ENCODE data around the gene HECTD1.
"Not testable (repeated sequence)": the region's sequence is repeated elsewhere in the genome, so short reads cannot be mapped to it uniquely, and the experiment has no call there.

HECTD1 gene

DNA sequence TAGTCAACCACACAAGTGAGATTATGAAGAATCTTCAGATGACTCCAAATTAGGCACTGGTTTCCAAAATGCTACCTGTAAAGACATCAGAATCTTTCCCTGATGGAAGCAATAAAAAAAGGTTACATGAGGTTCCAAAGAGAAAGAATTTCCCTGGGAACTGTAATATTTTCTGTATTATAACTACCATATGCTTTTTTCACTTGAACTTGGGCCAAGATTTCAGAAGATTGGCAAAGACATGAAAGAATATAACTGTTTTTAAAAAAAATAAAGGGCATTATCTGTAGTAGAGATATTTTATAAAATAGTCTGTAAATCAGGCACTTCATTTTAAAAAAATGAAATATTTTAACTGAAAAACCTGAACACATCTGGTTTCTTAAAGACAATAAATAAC lies 12.9 kb downstream of the HECTD1 start:
- no peak for DNase-seq

DNA sequence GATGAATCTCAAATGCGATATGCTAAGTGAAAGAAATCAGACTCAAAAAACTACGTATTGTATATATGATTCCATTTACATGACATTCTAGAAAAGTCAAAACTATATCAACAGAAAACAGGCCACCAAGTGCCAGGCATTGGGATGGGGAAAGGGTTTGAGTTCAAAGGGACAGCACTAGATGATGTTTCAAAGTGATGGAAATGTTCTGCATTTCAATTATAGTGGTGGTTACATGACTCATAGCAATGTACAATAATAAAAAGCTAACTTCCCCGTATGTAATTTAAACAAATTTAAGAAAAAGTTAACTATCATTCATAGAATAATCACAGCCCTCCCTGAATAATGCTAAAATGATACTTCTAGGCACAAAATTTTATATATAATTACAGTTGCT lies 13.5 kb downstream of the HECTD1 start:
- DNase-seq = no peak

DNA sequence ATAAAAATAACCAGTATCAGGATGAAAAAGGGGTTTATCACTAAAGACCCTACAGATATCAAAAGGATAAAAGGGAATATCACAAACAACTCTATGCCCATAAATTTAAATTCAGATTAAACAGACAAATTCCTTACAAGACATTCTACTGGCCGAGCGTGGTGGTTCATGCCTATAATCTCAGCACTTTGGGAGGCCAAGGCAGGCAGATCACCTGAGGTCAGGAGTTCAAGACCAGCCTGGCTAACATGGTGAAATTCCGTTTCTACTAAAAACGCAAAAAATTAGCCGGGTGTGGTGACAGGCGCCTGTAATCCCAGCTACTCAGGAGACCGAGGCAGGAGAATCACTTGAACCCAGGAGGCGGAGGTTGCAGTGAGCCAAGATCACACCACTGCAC lies 15.0 kb downstream of the HECTD1 start:
- DNase-seq = not testable (repeated sequence)

DNA sequence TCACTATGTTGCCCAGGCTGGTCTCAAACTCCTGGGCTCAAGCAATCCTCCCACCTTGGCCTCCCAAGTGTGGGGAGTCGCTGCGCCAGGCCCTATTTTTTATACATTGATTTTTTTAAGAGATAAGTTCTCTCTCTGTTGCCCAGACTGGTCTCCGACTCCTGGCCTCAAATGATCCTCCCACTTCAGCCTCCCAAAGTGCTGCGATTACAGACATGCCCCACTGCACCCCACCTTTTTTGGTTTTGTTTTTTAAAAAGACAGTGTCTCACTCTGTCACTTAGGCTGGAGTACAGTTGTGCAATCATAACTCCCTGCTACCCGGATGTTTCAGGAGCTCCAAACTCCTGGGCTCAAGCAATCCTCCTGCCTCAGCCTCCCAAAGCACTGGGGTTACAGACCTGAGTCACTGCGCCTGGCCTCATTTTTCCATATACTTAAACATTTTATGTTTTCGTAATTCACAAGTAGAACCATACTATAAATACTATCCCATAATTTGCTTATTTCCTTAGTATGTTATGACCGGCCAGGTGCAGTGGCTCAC lies 16.8 kb downstream of the HECTD1 start:
- no peak for DNase-seq

DNA sequence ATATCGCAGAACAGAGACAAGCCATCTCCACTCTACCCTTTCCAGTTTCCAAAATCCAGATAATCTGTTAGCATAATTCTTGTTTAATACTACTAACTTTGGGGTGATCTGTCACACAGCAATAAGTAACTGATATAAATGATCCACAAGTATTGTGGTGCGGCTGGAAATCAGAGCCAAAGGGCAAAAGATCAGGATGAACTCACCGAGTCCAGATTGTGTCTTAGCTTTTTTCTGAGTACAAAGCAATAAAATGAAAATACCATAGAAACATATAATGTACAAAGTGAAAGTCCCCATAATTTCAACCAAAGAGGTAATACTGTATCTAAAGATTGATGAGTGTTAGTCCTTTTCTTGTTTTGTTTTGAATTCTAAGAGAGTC lies 17.4 kb downstream of the HECTD1 start:
- no peak for DNase-seq

DNA sequence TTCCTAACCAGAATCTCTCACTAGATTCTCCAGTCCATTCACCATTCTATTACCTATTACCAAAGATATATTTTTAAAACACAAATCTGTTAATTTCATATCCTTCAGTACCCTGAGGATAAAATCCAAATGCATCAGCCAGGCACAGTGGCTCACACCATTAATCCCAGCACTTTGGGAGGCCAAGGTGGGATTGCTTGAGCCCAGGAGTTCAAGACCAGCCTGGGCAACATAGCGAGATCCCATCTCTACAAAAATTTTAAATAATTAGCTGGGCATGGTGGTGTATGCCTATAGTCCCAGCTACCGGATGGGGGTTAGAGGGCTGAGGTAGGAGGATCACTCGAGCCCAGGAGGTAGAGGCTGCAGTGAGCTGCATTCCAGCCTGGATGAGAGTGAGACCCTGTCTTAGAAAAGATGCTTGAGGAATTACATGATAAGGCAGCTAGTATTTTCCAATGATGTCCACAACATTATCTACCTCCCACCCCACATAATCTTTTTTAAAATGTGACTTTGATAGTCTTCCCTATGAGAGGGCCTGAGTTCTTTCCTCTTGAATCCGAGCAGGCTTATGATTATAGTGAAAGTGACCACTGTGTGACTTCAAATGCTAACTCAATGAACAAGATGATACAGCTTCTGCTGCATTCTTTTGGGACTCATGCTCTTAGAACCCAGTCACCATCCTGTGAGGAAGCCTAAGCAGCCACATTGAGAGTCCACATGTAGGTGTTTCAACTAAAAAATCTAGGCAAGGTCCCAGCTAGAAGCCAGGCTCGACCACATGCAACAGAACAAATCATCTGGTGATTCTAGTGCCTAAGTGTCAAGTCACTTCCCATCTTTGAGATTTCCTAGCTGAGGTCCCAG lies 18.0 kb downstream of the HECTD1 start:
- no peak for DNase-seq

DNA sequence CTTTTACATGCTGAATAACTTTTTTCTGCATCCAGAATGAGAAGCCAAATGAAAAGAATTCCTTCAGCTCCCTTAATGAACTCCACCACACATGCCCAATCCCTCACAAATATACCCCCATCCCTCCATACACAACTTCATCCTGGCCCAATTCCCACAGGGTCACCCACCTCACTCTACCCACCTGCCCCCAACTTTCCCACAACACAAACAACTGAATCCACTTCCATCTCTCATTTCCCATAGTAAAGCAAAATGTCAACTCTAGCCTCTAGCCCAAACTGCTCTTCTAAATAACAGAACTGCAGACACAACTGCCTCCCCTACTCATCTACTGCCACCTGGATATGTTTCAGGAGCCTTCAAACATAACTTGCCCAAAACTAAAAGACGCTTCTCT lies 18.8 kb downstream of the HECTD1 start:
- no peak for DNase-seq

DNA sequence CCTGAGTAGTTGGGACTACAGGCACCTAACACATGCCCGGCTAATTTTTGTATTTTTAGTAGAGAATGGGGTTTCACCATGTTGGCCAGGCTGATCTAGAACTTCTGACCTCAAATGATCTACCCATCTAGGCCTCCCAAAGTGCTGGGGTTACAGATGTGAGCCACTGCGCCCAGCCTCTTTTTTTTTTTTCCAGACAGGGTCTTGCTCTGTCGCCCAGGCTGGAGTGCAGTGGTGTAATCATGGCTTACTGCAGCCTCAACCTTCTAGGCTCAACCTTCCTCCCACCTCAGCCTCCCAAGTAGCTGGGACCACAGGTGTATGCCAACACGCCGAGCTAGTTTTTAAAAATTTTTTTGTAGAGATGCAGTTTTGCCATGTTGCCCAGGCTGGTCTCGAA lies 25.6 kb downstream of the HECTD1 start:
- not testable (repeated sequence) for DNase-seq

DNA sequence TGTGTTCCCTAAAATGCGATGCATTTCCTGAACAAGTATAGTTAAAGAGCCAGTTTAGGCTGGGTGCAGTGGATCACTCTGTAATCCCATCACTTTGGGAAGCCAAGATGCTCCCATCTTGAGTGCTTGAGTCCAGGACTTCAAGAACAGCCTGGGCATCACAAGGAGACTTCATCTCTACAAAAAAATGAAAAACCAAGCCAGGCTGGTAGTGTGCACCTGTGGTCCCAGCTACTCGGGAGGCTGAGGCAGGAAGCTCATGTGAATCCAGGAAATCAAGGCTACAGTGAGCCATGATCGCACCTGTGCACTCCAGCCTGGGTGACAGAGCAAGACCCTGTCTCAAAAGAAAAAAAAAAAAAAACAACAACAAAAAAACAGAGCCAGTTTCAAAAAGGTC lies 26.3 kb downstream of the HECTD1 start:
- DNase-seq = no peak

DNA sequence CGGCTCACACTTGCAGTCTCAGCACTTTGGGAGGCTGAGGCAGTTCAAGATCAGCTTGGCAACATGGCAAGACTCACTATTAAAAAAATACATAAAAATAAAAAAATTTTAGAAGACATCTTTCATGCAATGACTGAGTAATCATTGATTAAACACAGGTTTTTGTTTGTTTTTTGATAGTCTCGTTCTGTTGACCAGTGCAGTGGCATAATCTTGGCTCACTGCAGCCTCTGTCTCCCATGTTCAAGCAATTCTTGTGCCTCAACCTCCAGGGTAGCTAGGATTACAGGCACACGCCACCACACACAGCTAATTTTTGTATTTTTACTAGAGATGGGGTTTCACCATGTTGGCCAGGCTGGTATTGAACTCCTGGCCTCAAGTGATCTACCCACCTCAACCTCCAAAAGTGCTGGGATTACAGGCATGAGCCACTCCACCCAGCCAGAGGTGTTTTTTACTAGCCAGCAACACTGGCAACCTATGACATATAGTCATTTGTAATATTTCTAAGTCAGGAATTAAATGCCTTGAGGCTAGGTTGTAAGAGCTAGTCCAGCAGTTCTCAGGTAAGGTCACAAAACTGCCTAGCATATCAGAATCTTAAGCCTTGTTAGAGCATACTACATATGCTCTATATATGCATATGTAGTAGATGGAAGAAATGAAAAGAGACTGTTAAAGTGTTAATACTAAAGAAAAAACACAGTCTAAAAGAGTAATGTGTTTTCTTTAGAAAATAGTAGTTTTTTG lies 27.1 kb downstream of the HECTD1 start:
- DNase-seq = no peak

DNA sequence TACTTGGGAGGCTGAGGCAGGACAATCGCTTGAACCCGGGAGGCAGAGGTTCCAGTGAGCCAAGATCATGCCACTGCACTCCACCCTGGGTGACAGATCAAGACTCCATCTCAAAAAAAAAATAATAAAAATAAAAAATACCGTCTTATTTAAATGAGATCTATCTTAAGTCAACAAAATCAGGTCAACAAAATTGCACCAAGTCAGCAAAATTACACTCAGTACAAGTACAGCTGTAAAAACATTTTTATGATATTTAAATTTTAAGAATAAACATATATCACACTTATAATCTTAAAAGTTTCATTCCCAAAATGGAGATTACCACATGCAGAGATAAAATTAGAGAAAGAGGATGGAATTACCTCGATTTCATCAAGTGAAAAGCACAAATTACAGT lies 33.2 kb downstream of the HECTD1 start:
- no peak for DNase-seq

DNA sequence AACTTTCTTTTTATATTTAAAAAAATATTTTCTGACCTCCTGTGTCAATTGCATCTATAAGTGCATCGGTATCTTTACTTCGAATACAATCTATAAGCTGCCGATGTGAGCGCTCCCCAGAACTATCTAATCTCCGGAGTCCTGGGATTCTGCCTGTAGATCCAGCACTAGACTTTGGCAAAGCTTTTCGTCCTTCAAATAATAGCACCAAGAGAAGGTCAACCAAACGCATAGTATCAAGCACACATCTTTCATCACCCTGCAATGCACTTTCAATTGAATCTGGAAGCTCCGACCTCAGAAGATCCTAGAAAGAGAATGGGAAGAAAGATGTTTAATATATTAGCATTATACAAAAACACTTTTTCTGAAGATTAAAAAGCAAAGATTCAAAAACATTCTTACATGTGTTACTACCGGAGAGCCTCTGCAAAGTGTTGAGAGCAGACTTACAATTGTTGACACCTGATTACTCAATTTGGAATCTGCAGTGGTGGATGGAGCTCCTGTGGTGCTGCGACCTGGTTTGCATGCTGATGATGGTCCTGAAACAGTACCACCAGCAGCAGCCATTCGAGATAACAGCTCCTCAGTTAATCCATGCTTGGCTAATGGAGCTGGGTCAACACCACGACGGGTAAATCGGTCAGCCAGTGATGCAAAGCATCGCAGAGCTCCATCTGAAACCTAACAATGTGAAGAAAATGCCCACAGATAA lies 34.3 kb downstream of the HECTD1 start:
- DNase-seq = no peak

DNA sequence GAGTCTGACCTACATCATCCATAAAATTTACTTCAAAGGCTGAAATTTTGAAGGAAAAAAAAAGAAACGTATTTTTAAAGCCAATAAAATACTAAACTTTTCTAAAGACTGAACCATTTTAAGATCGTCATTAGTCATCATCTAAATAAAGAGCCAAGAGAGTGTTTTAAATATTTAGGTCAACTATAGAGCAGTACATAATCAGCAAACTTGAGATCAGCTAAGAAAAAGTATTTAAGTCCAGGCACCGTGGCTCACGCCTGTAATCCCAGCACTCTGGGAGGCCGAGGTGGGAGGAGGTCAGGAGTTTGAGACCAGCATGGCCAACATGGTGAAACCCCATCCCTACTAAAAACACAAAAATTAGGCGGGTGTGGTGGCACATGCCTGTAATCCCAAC lies 35.5 kb downstream of the HECTD1 start:
- no peak for DNase-seq

DNA sequence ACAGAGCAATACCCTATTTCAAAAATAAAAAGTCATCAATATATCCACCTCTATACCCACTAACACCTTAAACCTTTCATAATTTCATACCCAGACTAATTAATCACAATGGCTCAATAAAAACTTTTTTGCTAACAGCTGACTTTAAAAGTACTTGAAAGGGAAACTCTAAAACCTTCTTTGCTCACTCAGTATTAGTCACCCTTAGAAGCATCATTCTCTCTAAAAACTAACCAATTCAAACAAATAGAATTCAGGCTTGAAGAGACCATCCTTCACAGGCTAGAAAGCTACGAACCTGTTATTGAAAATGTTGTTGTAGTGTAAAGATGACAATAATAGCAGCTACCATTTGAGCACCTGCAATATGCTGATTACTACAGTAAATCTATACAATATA lies 37.2 kb downstream of the HECTD1 start:
- DNase-seq = no peak

DNA sequence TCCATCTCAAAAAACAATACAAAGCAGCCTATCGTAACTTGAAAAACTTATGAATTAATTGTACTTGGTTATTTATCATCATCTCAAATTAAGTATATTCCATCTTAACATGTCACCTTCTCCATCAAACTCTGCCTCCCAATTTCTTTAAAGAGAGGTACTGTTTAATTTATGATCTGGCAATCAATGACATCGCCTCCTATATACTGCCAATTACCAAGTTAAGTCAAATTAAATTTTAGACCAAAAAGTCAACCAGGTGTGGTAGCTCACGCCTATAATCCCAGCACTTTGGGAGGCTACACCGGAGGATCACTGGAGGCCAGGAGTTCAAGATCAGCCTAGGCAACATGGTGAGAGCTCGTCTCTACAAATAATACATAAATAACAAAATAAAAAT lies 37.7 kb downstream of the HECTD1 start:
- no peak for DNase-seq

DNA sequence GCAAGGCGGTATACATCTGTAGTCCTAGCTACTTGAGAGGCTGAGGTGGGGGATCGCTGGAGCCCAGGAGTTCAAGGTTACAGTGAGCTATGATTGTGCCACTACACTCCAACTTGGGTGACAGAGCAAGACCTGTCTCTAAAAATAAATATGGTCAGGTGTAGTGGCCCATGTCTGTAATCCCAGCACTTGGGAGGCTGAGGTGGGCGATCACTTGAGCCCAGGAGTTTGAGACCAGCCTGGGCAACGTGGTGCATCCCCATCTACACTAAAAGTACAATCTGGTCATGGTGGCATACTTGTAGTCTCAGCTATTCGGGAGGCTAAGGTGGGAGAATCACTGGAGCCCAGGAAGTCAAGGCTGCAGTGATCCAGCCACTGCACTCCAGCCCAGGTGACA lies 40.6 kb downstream of the HECTD1 start:
- no peak for DNase-seq

DNA sequence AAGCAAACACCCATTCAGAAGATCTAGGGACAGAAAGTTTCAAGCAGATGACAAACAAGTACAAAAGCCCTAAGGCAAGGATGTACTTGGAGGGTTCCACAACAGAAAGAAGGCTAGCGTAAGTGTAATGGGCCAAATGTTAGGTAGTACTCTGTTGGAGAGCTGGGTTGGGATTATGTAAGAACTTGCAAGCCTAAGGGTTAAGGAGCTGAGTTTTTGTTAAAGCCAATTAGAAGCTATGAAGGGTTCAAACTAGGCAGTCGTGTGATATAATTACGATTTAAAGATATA lies 41.4 kb downstream of the HECTD1 start:
- DNase-seq = no peak

DNA sequence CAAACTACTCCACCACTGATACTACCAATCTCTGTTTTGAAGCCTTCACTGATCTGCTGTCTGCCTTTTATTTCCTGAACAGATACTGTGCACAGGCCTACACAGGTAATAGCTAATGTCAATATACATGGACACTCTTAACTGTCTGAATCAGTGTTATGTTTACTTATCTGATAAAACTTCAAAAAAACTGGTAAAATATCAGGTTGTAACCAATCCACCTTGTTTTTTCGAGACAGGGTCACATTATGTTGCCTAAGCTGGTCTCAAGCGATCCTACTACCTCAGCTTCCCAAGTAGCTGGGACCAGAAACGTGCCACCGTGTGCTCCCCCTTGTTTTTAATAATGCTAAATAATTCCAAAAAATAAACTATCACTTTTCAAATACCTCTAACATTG lies 43.5 kb downstream of the HECTD1 start:
- no peak for DNase-seq

DNA sequence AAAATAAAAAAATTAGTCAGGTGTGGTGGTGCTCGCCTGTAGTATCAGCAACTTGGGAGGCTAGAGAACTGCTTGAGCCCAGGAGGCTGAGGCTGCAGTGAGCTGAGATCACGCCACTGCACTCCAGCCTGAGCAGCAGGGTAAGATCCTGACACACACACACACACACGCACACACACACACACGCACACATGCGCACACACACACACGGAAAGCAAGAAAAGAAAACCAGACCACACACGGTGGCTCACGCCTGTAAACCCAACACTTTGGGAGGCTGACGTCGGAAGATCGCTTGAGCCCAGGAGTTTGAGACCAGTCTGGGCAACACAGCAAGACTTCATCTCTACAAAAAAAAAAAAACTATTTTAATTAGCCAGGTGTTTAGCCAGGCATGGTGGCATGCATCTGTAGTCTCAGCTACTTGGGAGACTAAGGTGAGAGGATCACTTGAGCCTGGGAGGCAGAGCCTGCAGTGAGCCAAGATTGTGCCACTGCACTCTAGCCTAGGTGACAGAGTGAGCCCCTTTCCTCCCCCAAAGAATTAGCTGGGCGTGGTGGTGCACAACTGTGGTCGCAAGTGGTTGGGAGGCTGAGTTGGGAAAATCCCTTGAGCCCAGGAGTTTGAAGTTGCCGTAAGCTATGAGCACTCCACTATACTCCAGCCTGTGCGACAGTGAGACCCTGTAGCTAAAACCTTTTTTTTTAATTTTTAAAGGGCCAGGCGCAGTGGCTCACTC lies 44.5 kb downstream of the HECTD1 start:
- no peak for DNase-seq

DNA sequence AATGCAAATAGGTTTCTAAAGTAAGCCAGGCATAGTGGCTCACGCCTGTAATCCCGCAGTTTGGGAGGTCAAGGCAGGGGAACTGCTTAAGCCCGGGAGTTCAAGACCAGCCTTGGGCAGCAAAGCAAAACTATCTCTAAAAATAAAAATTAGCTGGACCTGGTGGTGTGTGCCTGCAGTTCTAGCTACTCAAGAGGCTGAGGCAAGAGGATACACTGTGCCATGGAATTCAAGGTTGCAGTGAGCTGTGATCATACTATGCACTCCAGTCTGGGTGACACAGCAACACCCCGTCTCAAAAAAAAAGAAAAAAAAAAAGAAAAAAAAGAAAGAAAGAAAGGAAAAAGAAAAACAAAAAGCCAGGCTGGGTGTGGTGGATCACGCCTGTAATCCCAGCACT lies 46.3 kb downstream of the HECTD1 start:
- no peak for DNase-seq

DNA sequence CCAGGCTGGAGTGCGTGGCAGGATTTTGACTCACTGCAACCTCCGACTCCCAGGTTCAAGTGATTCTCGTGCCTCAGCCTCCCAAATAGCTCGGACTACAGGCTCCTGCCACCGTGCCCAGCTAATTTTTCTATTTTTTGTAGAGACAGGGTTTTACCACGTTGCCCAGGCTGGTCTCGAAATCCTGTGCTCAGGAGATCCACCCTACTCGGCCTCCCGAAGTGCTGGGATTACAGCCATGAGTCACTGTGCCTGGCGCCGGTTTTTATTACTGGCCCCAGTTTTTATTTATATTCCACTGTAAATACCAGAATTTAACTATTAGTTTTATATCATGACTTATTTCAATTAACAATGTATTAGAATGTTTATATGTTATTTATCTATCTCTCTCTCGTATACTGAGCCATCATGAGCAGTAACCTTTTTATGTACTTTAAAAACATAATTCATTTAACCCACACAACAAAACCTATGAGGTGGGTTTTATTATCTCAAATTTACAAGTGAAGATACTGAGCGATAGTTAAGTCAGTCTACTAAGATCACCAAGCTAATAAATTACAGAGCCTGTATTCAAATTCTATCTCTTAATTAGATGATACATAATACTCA lies 47.8 kb downstream of the HECTD1 start:
- no peak for DNase-seq
